Stimulated activated CD8-positive, alpha-beta memory T cell treated with anti-CD3 and anti-CD28 coated beads, Interleukin-7, amount 100 ng/mL, for 1 hour (primary cell): ENCODE results near the gene DIAPH2.
"Not testable (repeated sequence)": the region's sequence is repeated elsewhere in the genome, so short reads cannot be mapped to it uniquely, and the experiment has no call there.

Experiments used
- DNase-seq, 2 donors: peaks; one replicate each; pipeline ENCODE4 v3.0.0-alpha.2; 2020; ENCODE audit warnings: low read depth in 2 of 2

Gene DIAPH2

GRCh38 chrX:96833333-96833732 is 148.7 kb downstream of the DIAPH2 start:
- DNase-seq = no peak

GRCh38 chrX:96834137-96834536 is 149.5 kb downstream of the DIAPH2 start:
- DNase-seq = no peak

DNA sequence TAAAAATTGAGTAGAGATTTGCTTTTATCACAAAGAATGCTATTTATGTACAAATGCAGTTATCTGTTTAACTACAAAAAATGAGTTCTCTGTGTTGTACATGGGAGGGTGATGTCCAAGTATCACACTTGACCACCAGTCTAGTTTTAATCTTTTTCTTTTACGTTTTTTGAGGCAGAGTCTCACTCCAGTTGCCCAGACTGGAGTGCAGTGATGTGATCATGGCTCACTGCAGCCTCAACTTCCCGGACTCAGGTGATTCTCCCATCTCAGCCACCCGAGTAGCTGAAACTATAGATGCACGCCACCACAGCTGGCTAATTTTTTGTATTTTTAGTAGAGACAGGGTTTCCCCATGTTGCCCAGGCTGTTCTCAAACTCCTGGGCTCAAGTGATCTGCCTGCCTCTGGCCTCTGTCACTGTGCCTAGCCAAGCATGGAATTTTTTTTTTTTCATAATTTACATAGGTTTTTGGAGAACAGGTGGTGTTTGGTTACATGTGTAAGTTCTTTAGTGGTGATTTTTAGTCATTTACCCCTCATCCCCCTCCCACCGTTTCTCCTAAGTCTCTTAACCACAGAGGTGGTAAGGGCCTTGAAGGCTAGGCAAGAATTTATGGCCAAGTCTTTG is 151.1 kb downstream of the DIAPH2 start:
- DNase-seq = no peak

DNA sequence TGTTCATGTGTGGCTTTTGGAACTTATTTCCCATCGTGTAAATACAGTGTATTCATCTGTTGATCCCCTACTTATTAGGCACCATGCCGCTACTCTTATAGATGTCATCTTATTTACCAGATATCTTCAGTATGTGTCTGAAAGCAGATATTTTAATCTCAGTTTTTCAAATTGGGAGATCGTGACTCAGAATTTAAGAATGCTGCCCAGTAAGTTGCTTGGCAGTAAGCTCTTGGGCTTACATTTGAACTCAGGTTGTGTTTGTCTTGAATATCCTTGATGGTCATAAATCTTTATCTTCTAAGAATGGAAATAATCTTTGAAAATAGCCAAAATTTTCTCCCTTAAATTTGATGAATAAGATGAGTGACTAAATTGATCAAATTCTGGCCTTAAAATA is 153.2 kb downstream of the DIAPH2 start:
- no peak for DNase-seq

- no peak for DNase-seq
Measured at GRCh38 chrX:96838537-96838936, 153.9 kb downstream of the DIAPH2 start.

DNA sequence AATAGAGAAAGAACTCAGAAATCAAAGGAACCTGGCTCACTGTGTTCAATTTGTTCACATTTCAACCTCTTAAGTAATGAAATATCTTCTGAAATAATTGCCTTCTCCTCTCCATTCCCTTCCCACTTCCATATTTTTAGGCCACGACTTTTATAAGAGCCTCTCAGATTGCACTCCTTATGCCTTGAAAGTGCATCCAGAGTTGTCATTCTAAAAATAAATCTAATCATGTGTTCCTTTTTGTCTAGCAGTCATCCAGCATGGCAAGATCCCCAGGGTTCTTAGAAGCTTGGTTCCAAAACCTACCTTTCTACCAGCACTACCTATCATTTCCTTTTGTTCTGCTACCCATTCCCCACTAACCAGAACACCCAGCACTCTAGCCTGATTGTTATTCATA is 156.7 kb downstream of the DIAPH2 start:
- no peak for DNase-seq

GRCh38 chrX:96841866-96842265 is 157.2 kb downstream of the DIAPH2 start:
- DNase-seq = not testable (repeated sequence)

DNA sequence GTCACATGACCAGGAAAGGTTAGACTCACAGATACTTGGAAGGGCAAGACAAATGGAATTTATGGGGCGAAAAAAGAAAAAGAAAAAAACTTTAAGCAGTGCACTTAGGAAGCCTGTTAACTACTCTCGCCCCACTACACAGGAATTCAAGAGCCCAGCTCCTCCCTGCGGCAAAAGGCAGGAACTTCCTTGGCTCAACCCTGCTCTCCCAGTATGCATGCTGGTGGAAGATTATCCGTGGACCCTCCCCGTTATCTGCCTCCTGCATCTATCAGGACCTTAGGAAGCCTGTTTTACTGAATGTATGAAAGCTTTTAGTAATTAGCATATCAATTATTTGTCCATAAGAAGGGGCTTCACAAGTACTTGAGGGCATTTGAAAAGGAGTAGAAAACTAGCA is 158.9 kb downstream of the DIAPH2 start:
- DNase-seq = no peak

DNA sequence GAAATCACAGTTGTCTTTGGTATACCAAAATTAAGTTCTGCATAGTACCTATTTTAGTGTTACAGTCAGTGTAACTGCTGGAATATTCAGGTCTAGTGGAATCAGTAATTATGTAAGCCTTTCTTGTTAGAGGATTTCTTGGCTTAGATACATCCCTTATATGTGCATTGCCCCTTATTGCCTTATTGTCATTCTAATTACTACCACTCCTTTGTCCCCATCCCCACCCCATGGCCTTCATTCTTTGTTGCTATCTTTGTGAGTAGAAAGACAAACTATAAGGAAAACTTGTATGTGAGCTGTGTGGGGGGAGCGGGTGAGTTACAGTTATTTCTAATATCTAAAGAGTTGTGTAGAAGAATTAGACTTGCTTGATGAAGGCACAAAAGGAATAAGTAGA is 162.2 kb downstream of the DIAPH2 start:
- no peak for DNase-seq

DNA sequence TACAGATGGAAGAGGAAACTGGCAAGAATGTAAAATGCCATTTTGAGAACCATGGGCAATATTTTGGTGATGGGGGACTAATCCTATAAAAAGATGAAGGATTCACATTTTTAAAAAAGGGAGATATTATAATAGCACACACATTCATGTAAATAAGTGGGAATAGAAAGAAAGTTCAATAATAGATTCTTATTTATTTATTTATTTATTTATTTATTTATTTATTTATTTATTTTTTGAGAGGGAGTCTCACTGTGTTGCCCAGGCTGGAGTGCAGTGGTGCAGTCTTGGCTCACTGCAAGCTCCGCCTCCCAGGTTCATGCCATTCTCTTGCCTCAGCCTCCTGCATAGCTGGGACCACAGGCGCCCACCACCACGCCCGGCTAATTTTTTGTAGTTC is 174.8 kb downstream of the DIAPH2 start:
- not testable (repeated sequence) for DNase-seq

DNA sequence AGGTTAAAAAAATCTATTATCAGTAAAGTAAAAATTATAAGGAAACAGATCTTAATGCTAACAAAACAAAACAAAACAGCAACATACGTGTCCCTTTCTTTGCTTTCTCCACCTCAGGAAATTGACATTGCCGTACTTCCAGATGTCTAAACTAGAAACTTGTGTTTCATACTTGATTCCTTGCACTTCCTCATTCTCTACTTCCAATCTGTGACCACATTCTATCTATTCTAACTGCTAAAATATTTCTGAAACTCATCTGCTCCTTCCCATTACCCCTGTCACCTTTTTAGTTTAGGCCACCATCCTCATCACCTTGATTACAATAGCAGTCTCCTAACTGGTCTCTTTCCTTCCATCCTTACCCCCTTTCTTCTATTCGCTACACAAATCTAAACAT is 176.6 kb downstream of the DIAPH2 start:
- DNase-seq = no peak

GRCh38 chrX:96861661-96862060 is 177.0 kb downstream of the DIAPH2 start:
- no peak for DNase-seq

DNA sequence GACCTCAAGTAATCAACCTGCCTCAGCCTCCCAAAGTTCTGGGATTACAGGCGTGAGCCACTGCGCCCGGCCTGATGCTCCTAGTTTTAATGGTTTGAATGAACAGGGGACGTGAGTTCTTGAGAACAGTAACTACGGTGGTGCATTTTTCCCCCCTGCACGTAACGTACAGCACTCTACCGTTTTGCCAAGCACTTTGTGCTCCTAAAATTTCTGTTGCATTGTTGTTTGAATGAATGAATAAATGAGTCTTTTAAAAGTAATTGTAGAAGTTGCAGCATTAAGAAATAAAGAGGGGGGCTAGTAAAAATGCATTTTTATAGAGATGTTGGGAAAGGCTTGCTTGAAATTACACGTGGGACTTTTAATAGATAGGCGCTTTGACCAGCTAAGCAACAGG is 199.0 kb downstream of the DIAPH2 start, which contains the start of gene RPA4:
RPA4 (plus strand) TSS at position 301 of the 400 bp plus-strand sequence. CDS start 403 bp downstream, outside the sequence.
- DNase-seq = no peak

DNA sequence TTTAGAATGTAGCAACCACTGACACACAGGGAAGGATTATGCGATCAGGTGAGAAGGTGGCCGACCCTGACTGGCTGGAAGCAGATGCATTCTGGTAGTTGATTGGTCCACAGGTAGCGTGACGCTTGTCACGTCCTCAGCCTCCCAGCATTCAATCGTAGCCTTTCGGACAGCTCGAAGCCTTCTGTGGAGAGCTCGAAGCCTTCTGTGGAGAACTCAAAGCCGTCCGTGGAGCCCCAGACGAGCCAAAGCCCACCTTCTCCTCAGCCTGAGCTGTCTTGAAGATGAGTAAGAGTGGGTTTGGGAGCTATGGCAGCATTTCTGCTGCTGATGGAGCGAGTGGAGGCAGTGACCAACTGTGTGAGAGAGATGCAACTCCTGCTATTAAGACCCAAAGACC is 199.4 kb downstream of the DIAPH2 start:
- no peak for DNase-seq

DNA sequence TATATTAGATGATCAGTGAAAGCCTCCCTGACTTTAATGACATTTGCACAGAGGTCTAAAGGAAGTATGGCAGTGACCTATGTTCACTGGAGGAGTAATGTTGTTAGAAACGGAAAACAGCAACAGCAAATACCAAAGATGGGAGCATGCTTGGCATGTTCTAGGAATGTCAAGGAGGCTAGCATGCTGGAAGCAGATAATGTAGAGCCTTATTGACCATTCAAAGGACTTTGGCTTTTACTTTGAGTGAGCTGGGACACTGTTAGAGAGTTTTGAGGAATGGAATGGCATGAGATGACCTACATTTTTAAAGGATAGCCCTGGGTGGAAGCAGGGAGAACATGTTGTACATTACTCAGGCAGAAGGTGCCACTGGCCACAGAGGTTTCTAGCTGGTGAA is 205.1 kb downstream of the DIAPH2 start:
- DNase-seq = no peak

DNA sequence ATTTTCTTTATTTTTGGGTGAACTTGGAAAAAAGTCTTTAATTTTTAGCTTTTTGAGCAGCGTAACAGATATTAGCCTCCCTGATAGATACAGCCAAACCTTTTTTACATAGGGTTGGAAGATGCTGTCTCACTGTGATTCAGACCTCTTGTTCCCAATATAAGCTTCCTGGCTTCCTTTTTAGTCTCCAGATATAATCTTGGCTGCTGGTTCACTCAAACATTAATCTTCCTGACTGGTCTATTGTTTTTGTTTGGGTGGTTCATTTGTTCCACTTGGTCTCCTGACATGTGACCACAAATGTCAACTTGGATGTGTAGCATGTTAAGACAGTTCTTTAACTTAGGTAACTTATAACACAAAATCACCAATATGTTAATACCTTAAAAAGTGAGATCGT is 222.1 kb downstream of the DIAPH2 start:
- DNase-seq = no peak

DNA sequence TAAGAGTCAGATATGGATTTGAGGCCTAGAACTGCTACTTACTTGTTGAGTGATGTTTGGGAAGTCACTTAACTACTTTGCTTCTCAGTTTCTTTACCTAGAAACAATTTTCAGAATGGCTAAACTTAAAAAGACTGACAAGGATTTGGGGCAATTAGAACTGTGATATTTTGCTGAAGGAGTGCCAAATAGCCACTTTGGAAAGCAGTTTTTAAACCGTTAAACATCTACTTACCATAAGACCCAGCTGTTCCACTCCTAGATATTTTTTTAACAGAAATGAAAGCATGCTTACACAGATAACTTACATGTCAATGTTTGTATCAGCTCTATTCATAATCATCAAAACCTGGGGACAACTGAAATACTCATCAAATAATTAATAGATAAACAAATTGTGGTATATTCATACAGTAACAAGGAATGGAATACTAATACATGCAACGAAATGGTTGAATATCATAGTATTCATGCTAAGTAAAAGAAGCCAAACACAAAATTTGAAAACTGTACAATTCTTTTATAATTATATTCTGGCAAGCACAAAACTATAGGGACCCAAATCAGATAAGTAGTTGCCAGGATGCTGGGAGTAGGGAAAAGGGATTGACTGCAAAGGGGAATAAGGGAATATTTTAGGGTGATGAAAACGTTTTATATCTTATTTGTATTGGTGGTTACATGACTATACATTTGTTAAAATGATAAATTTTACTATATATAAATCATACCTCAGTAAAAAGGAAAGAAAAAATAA is 223.1 kb downstream of the DIAPH2 start:
- DNase-seq = no peak

DNA sequence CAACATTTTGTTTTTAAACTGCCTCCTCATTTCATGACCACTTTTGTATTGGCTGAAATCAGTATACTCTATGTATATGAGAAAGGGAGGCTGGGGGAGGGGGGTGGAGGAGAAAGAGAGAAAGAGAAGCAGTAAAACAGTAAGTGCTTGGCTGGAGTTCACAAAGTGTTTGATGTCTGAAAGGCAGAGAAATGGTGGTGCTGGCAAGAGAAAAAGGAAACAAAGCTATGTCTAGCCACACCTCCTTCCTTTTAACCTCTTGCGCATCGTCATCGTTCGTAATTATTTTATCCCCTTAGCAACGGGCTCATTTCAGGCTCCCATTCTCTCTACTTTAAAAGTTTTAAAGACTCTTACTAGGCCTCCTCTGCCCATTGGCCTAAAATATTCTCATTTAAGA is 224.6 kb downstream of the DIAPH2 start:
- DNase-seq = no peak

GRCh38 chrX:96918864-96919263 is 234.2 kb downstream of the DIAPH2 start:
- DNase-seq = no peak

DNA sequence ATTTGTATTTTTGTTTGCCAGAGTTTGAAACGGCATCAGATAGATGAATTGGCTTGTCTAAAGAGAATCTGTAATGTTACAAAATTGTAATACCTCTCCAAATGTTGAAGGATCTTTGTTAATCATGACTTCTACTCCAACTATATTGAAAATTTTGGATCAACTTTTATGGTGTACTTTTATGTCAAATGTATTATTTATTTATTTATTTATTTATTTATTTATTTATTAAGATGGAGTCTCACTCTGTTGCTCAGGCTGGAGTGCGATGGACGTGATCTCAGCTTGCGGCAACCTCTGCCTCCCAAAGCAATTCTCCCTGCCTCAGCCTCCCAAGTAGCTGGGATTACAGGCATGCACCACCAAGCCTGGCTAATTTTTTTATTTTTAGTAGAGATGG is 235.0 kb downstream of the DIAPH2 start:
- DNase-seq = no peak

DNA sequence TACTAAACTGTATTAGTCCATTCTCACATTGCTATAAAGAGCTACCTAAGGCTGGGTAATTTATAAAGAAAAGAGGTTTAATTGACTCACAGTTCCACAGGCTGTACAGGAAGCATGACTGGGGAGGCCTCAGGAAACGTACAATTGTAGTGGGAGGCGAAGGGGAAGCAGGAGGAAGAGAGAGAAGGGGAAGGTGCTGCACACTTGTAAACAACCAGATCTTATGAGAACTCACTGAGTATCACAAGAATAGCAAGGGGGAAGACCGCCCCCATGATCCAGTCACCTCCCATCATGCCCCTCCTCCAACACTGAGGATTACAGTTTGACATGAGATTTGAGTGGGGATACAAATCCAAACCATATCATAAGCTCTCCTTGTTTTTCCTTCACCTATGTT is 239.9 kb downstream of the DIAPH2 start:
- DNase-seq = no peak

DNA sequence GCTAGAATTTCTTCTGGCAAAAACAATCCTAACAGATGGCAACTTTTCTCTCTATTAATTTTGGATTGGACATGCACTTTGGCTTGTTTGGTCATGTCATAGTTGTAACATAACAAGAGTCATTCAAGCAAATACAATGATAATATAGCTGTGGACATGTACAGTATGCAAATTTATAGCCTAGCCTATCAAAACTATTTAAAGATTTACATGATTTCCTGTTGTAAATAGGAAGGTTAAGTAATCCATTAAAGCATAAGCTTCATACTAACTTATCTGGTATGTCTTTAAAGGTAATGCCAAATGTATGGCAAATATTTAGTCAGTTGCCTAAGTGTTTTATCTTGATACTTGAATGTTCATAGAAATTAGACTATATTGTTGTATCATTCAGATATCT is 244.4 kb downstream of the DIAPH2 start:
- DNase-seq = no peak

- no peak for DNase-seq
Measured at GRCh38 chrX:96957718-96958117, 273.1 kb downstream of the DIAPH2 start.

- no peak for DNase-seq
Measured at GRCh38 chrX:96971812-96972211, 287.2 kb downstream of the DIAPH2 start.
